ENCODE results near the gene WFDC13.

Gene WFDC13

GRCh38 chr20:45751721-45752120 lies 49.9 kb downstream of the WFDC13 start:
- H3K4me1 ChIP-seq (ENCODE audit: low read depth, poor library complexity, severe bottlenecking): peaks cover 7% of the 10 kb centered on the region

GRCh38 chr20:45752746-45753145 lies 50.9 kb downstream of the WFDC13 start:
- H3K79me2 ChIP-seq (ENCODE audit: insufficient read depth, low read depth): no peaks in the 10 kb centered on the region
- H3K4me2 ChIP-seq: no peak overlapping the region
- no peaks in the 10 kb centered on the region for H3K36me3 ChIP-seq (ENCODE audit: insufficient read depth)
- no peaks in the 10 kb centered on the region for H3K27me3 ChIP-seq (ENCODE audit: insufficient read depth, low read depth)
- H3K4me3 ChIP-seq (IDR thresholded peaks at IDR 0.05; ENCODE audit: insufficient read depth, low read depth, low read length): no peak overlapping the region
- TF ChIP-seq CTCF (conservative IDR thresholded peaks at IDR 0.05; ENCODE audit: low read depth, low read length): no peak
- H3K4me1 ChIP-seq (ENCODE audit: low read depth, poor library complexity, severe bottlenecking): peaks cover 7% of the 10 kb centered on the region
- no peaks in the 10 kb centered on the region for H4K20me1 ChIP-seq (ENCODE audit: insufficient read depth)
- H3K27ac ChIP-seq: no peak overlapping the region
- H3K9ac ChIP-seq: no peak overlapping the region
- H2AFZ ChIP-seq (ENCODE audit: low read depth): no peak overlapping the region

More at GRCh38 chr20:45751721-45752120, 49.9 kb downstream of the WFDC13 start:
- no peaks in the 10 kb centered on the region for H3K27me3 ChIP-seq (ENCODE audit: insufficient read depth, low read depth)
- no peak overlapping the region for H3K27ac ChIP-seq
- no peaks in the 10 kb centered on the region for H3K36me3 ChIP-seq (ENCODE audit: insufficient read depth)
- no peak overlapping the region for H3K9ac ChIP-seq
- H3K4me3 ChIP-seq (IDR thresholded peaks at IDR 0.05; ENCODE audit: insufficient read depth, low read depth, low read length): no peak overlapping the region
- TF ChIP-seq CTCF (conservative IDR thresholded peaks at IDR 0.05; ENCODE audit: low read depth, low read length): no peak
- H4K20me1 ChIP-seq (ENCODE audit: insufficient read depth): no peaks in the 10 kb centered on the region
- no peak overlapping the region for H2AFZ ChIP-seq (ENCODE audit: low read depth)
- H3K4me2 ChIP-seq: no peak overlapping the region
- H3K79me2 ChIP-seq (ENCODE audit: insufficient read depth, low read depth): no peaks in the 10 kb centered on the region

GRCh38 chr20:45758096-45758495 lies 56.3 kb downstream of the WFDC13 start:
- Histone ChIP-seq H3K36me3 (ENCODE audit: insufficient read depth) (no peaks in the 10 kb centered on the region), H3K27me3 (ENCODE audit: insufficient read depth, low read depth) (no peaks in the 10 kb centered on the region), H3K9ac (no peak overlapping the region), H3K27ac (no peak overlapping the region), H3K4me2 (no peak overlapping the region), H2AFZ (ENCODE audit: low read depth) (no peak overlapping the region), H3K4me1 (ENCODE audit: low read depth, poor library complexity, severe bottlenecking) (no peaks in the 10 kb centered on the region), H3K4me3 (IDR thresholded peaks at IDR 0.05; ENCODE audit: insufficient read depth, low read depth, low read length) (no peak overlapping the region), H3K79me2 (ENCODE audit: insufficient read depth, low read depth) (no peaks in the 10 kb centered on the region), H4K20me1 (ENCODE audit: insufficient read depth) (no peaks in the 10 kb centered on the region)
- no peak for TF ChIP-seq CTCF (conservative IDR thresholded peaks at IDR 0.05; ENCODE audit: low read depth, low read length)

All from KMS-11 (cell line).